H1 (cell line): ENCODE measurements around the gene ALK. TPM values are rescaled to one million over a fixed set of nuclear protein-coding genes. Genes with fewer than 3 reads are reported as not detected.

Experiments used
- POU5F1 ChIP-seq: IDR thresholded peaks from 2 replicates; pipeline ENCODE4 v1.6.1; 2011; ENCODE audit warnings: low read depth, mild to moderate bottlenecking, low read length, moderate library complexity
- RBBP5 ChIP-seq: IDR thresholded peaks from 2 replicates; pipeline ENCODE4 v1.7.1; 2012; ENCODE audit warnings: low read depth, mild to moderate bottlenecking, inconsistent platforms, low read length, moderate library complexity, borderline replicate concordance
- RFX5 ChIP-seq: IDR thresholded peaks from 2 replicates; pipeline ENCODE4 v1.6.1; 2011; ENCODE audit warnings: low read depth, low read length, improper control_type of control experiment, borderline replicate concordance
- SP4 ChIP-seq: IDR thresholded peaks from 2 replicates; pipeline ENCODE4 v1.6.1; 2012; ENCODE audit warnings: low read length, inconsistent platforms
- TAF1 ChIP-seq: IDR thresholded peaks from 2 replicates; pipeline ENCODE4 v1.6.1; 2011; ENCODE audit warnings: mild to moderate bottlenecking, low read depth, low read length
- polyA plus RNA-seq, 7 experiments: library from polyadenylated mRNA; depleted of rRNA in 3 of 7; stranded (reverse) in 5 of 7; unstranded in 2 of 7; fragments of >200 nt in 5 of 7; fragments of 200-250 nt in 2 of 7; gene quantifications; 1 replicate in 5 of 7; 2 replicates in 1 of 7; 4 replicates in 1 of 7; pipeline versions ENCODE4 v1.2.1 to v1.2.3, GENCODE V29; 2011 to 2013; ENCODE audit warnings: missing spikeins in 2 of 7, mixed read lengths in 2 of 7
- total RNA-seq: library from RNA; stranded (reverse); fragmentation: NEBNext Ultra II Directional; extraction: Animal tissue kit (Norgen Biotek cat#: 25700); gene quantifications from 2 replicates; pipeline ENCODE4 v1.2.1, GENCODE V29; 2021
- TF ChIP-seq, protein P1 (sequence below): IDR thresholded peaks from 2 replicates; pipeline ENCODE4 v1.6.1; 2011; ENCODE audit warnings: low read length, improper control_type of control experiment

ALK gene
- total and polyA plus RNA-seq, 2 of the 8 experiments (the other 6 are each of a cell fraction or from before 2014, with no cell fraction given), result 0.02 to 0.09 TPM

DNA sequence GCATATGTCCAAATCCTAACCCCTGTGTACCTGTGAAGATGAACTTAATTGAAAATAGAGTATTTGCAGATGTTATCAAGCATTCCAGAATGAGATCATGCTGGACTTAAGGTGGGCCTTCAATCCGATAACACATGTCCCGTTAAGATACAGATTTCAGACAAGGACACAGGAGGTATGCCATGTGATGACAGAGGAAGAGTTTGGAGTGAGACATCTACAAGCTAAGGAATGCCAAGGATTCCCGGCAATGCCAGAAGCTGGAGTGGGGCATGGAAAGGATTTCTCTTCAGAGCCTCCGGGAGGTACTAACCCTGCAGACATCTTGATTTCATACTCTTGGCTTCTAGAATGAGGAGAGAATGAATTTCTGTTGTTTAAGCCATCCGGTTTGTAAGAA is 231.7 kb downstream of the ALK start (continued):
- TF ChIP-seq RBBP5, result no peak
- TF ChIP-seq TAF1, result no peak
- TF ChIP-seq RFX5, result no peak
- TF ChIP-seq POU5F1, result no peak
- TF ChIP-seq, protein P1, sequence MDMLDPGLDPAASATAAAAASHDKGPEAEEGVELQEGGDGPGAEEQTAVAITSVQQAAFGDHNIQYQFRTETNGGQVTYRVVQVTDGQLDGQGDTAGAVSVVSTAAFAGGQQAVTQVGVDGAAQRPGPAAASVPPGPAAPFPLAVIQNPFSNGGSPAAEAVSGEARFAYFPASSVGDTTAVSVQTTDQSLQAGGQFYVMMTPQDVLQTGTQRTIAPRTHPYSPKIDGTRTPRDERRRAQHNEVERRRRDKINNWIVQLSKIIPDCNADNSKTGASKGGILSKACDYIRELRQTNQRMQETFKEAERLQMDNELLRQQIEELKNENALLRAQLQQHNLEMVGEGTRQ, result no peak
- TF ChIP-seq SP4, result no peak
